22Rv1 (cell line): ENCODE results near the gene RFTN1.

Source experiments
- H3K27ac ChIP-seq: fragments of 450-650 bp; 2 replicates; pipeline ENCODE4 v1.5.1; 2017
- ZFX ChIP-seq: fragments of 450-650 bp; IDR thresholded peaks from 2 replicates; pipeline ENCODE4 v1.6.1; 2017; ENCODE audit warnings: antibody characterized with exemption, borderline replicate concordance
- TF ChIP-seq, protein P1 (sequence below): fragments of 450-650 bp; IDR thresholded peaks from 2 replicates; pipeline ENCODE4 v1.5.1; 2017; ENCODE audit warnings: mild to moderate bottlenecking

Gene RFTN1

DNA sequence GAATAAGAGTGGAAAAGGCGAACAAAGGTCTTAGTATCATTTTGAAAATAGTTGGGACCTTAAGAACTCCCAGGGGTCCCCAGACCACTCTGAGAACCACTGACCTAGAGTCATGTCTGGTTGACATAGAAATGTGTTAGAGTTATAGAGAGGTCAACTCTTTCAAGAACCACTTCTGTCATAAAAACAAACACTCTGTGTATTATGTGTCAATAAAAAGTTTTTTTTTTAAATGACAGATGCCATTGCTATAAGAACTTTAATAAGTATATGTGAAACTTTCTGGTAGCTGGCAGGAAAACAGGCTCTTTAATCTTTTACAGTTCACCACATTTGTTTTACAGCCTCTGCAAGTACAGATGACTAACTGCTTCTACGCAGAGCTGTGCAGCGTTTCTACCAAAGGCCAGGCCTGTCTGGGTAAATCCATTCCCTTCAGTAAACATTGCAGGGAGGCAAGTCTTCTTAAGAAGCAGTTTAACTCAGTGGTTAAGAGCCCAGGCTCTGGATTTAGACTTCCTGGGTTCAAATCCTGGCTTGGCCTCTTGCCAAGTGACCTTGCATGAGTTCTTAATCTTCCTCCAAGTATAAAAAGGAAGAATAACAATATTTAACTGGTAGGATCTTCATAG is 56.6 kb downstream of the RFTN1 start:
- TF ChIP-seq, protein P1, sequence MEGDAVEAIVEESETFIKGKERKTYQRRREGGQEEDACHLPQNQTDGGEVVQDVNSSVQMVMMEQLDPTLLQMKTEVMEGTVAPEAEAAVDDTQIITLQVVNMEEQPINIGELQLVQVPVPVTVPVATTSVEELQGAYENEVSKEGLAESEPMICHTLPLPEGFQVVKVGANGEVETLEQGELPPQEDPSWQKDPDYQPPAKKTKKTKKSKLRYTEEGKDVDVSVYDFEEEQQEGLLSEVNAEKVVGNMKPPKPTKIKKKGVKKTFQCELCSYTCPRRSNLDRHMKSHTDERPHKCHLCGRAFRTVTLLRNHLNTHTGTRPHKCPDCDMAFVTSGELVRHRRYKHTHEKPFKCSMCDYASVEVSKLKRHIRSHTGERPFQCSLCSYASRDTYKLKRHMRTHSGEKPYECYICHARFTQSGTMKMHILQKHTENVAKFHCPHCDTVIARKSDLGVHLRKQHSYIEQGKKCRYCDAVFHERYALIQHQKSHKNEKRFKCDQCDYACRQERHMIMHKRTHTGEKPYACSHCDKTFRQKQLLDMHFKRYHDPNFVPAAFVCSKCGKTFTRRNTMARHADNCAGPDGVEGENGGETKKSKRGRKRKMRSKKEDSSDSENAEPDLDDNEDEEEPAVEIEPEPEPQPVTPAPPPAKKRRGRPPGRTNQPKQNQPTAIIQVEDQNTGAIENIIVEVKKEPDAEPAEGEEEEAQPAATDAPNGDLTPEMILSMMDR, result no peak
- TF ChIP-seq ZFX, result no peak
- no peak overlapping the region for H3K27ac ChIP-seq

DNA sequence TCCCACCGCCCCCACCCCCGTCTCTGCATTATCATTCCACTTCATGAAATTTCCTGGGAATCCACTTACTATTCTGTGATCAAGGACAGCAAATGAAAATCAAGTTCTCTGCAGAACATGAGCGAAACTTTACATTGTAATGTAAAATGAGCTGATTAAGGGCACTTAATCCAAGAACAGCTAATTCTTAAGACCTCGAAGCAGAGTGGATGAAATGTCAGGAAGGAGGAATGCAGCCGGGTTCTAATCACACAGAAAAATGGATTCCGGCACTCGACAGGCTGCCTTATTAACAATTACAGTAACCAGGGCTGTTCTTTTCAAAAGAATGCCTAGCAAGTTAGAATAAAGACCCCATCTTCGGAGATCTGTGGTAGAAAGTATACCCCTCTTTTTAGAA is 57.5 kb downstream of the RFTN1 start:
- no peak for TF ChIP-seq ZFX
- TF ChIP-seq, protein P1, result no peak
- no peak overlapping the region for H3K27ac ChIP-seq

DNA sequence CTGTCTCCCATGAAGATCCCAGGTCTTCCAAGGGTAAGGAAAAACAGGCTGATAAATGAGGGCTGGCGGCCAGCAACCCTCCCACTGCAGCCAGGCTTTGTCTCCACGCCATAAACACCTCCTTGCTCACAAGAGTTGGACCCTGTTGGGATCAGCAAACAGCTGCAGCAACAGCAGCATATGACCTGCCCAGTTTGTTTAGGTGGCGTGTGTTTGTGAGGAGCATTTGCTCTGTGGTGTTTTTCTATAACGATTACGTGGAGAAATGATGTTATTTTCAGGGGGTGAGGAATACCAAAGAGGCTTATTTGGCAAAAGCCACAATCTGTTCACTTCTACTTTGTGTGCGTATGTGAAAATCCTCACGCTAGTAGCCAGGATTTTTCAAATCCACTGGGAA is 58.5 kb downstream of the RFTN1 start:
- TF ChIP-seq, protein P1, result no peak
- no peak for TF ChIP-seq ZFX
- no peak overlapping the region for H3K27ac ChIP-seq

DNA sequence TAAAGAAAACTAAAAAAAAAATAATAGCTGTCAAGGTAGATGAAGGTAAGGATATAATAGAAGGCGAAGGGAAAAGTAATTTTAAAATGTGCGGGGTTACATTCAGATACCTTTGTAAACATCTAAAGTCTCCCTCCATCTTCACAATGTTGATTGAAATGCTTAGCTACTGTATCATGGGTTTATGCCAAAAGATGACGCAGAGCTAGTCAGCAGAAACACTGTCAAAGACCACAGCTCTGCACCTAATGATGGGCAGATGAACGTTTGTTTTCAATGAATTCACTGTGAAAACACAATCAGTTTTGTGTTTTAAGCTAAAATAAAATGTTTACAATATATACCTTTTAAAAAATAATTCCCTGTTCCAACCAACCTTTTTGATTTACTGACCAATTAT is 61.2 kb downstream of the RFTN1 start:
- no peak for TF ChIP-seq ZFX
- TF ChIP-seq, protein P1, result no peak
- no peak overlapping the region for H3K27ac ChIP-seq

DNA sequence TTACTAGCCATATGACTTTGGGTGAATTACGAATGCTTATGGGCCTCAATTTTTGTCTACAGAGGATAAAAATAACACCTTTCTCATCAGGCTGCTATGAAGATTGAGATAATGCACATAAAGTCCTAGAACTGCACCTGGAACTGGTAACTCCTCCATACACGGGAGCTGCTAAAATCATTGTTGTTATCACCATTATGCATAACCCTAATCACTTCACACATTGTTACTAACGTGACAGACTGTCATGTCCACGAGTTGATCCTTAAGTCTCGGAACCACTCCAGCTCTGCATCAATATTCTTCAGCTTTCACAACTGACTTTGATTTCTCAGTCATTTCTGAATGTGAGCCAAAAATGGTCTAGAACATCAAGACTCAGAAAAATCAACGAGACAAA is 64.1 kb downstream of the RFTN1 start:
- TF ChIP-seq ZFX, result no peak
- TF ChIP-seq, protein P1, result no peak
- no peak overlapping the region for H3K27ac ChIP-seq

DNA sequence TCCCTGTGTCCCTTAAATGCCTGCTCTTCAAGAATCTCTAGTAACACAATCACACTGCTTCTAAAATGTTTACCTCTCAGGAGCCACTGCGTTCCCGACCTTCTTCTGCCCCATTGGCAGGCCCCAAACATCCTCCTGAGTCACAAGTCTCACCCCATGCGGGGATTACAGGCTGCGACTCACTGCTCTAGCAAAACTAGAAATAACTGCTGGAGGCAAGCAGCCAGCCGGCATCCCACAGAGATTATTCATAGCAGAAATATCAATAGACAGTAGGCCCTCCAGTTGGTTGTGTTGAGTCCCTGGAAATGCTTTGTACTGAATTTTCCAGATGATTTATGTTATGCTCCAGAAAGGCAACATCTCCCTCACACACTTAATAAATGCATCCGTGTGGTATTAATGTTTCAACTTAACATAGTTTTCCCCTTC is 64.8 kb downstream of the RFTN1 start:
- no peak for TF ChIP-seq ZFX
- TF ChIP-seq, protein P1, result no peak
- H3K27ac ChIP-seq, result no peak overlapping the region

DNA sequence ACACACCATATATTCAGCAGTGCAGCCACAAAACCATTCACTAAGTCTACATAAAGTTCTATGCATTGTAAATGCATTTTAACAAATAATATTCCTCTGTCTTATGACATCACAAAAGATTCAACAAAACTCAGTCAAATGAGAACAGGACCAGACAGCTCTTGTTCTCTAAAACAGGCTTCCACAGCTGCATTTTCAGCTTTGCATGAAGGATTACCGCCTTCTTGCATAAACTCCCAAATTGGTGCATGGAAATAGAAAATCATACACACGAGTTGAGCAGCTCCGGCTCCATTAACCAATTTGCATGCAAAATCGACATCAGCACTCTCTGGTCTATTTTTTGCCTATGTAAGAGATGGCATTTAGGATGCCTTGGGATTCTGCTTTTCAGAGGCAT is 66.4 kb downstream of the RFTN1 start:
- no peak overlapping the region for H3K27ac ChIP-seq
- TF ChIP-seq, protein P1, result no peak
- TF ChIP-seq ZFX, result no peak
